ACC112 (cell line): ENCODE measurements around the gene PANK3.
"Not testable (repeated sequence)": the region's sequence is repeated elsewhere in the genome, so short reads cannot be mapped to it uniquely, and the experiment has no call there.

ENCODE experiments used
- H2AFZ ChIP-seq: fragments of 200-600 bp; sonication (generic); one replicate; pipeline ENCODE4 v1.6.0; 2017; ENCODE audit warnings: antibody characterized with exemption, low read length; ENCODE audit not compliant: unreplicated experiment
- H3K27ac ChIP-seq: fragments of 200-600 bp; sonication (generic); 2 replicates; pipeline ENCODE4 v1.5.1; 2014; ENCODE audit warnings: low read depth, mild to moderate bottlenecking, antibody characterized with exemption, low read length, moderate library complexity
- H3K27me3 ChIP-seq: fragments of 200-600 bp; sonication (generic); 2 replicates; pipeline ENCODE4 v1.6.1; 2014; ENCODE audit warnings: mild to moderate bottlenecking, antibody characterized with exemption, low read length, moderate library complexity, mixed read lengths; ENCODE audit not compliant: insufficient read depth
- H3K36me3 ChIP-seq: fragments of 200-600 bp; sonication (generic); 2 replicates; pipeline ENCODE4 v1.6.1; 2016; ENCODE audit warnings: mild to moderate bottlenecking, antibody characterized with exemption, low read length, moderate library complexity, mixed read lengths; ENCODE audit not compliant: insufficient read depth
- H3K4me1 ChIP-seq: fragments of 200-600 bp; sonication (generic); one replicate; pipeline ENCODE4 v1.6.1; 2016; ENCODE audit warnings: low read length, mixed read lengths; ENCODE audit not compliant: insufficient read depth, unreplicated experiment, control insufficient read depth
- H3K4me3 ChIP-seq: fragments of 200-600 bp; sonication (generic); 2 replicates; pipeline ENCODE4 v1.5.1; 2014; ENCODE audit warnings: mild to moderate bottlenecking, low read depth, low read length
- H3K79me2 ChIP-seq: fragments of 200-600 bp; sonication (generic); one replicate; pipeline ENCODE4 v1.6.0; 2016; ENCODE audit warnings: low read length; ENCODE audit not compliant: control insufficient read depth, unreplicated experiment, insufficient read depth

Gene PANK3

GRCh38 chr5:168579488-168580226 is 489 bp upstream of the PANK3 start:
- Histone ChIP-seq H3K27me3 (no peaks in the 10 kb centered on the region), H3K4me1 (peaks cover 18% of the 10 kb centered on the region), H3K27ac (peak overlapping the region; percentile 87), H3K36me3 (0 out of 2 replicates have a peak, but pooled peaks cover 7% of the 10 kb centered on the region), H3K79me2 (peaks cover 42% of the 10 kb centered on the region), H2AFZ (peak overlapping the region; percentile 99), H3K4me3 (peak overlapping the region; percentile 79)

DNA sequence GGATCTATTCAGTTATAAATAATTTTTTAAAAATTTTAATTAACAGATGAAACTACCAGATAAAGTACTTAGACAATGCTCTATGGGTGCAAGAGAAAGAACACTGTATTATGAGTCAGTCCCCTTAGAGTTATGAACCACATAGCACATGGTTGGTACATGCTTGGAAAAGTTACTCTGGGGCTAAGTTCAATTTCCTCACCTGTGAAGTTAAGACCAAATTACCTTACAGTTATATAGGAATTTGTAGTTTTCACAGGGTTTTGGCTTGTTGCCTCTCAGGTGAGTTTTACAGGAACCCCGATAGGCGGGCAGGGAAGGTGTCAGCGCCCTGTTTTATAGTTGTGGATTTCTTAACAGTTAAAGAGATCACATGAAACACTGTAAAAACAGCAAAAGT is 1.2 kb downstream of the PANK3 start:
- Histone ChIP-seq H3K4me1 (peaks cover 18% of the 10 kb centered on the region), H3K27ac (no peak overlapping the region), H3K4me3 (peak overlapping the region; percentile 79), H3K36me3 (0 out of 2 replicates have a peak, but pooled peaks cover 7% of the 10 kb centered on the region), H3K27me3 (no peaks in the 10 kb centered on the region), H2AFZ (no peak overlapping the region), H3K79me2 (peaks cover 50% of the 10 kb centered on the region)

DNA sequence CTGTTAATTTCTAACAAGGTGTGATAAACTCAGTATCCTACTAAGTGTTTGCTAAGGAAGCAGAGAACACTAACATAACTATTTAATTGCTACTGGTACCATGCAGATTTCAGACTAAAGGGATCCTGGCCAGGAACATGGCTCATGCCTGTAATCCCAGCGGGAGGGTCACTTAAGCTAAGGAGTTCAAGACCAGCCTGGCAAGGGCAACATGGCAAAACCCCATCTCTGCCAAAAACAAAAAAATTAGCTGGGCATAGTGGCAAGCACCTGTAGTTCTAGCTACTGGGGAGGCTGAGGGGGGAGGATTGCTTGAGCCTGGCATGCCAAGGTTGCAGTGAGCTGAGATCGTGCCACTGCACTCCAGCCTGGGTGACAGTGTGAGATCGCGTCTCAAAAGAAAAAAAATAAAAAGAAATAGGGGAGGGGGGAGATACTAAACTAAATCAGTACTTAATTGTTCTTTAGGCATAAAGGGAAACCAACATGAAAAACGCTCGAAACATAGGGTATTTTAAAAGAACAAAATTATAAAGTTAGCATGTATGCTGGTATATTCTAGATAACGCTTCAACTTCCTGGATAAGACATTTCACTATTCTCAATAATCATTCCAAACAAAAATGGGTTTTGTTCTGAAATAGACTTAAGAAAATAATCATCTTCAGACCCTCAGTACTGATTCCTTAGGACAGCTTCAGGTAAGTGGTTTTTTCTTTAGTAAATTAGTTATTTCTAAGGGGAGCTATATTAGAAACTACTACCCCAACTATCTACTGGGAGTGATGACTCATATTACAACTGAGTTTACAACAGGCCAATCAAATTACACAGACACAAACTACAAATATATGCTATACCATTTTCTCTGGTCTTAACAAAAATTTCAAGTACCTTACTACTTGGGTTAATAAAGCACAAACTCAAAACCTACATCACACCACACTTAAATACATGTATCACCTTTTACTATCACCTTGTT is 3.5 kb downstream of the PANK3 start:
- Histone ChIP-seq H2AFZ (no peak overlapping the region), H3K4me1 (peaks cover 18% of the 10 kb centered on the region), H3K79me2 (peaks cover 70% of the 10 kb centered on the region), H3K27me3 (no peaks in the 10 kb centered on the region), H3K4me3 (no peak overlapping the region), H3K36me3 (0 out of 2 replicates have a peak, but pooled peaks cover 7% of the 10 kb centered on the region), H3K27ac (no peak overlapping the region)

DNA sequence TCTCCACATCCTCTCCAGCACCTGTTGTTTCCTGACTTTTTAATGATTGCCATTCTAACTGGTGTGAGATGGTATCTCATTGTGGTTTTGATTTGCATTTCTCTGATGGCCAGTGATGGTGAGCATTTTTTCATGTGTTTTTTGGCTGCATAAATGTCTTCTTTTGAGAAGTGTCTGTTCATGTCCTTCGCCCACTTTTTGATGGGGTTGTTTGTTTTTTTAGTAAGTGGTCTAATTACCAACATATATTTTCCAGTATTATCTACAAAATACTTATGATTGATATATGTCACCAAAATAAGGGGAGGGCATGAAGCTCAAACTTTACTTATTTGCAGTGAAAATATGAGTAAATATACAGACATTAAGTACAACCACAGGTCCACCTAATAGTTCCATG is 5.0 kb downstream of the PANK3 start:
- H3K27me3 ChIP-seq, H3K27ac ChIP-seq, H2AFZ ChIP-seq, H3K4me3 ChIP-seq, H3K36me3 ChIP-seq: not testable (repeated sequence)
- Histone ChIP-seq H3K79me2 (peaks cover 83% of the 10 kb centered on the region), H3K4me1 (peaks cover 13% of the 10 kb centered on the region)

GRCh38 chr5:168573663-168574062 is 5.5 kb downstream of the PANK3 start:
- H3K27me3 ChIP-seq, H3K4me3 ChIP-seq, H2AFZ ChIP-seq, H3K27ac ChIP-seq, H3K36me3 ChIP-seq: not testable (repeated sequence)
- H3K4me1 ChIP-seq, result peaks cover 13% of the 10 kb centered on the region
- H3K79me2 ChIP-seq, result peaks cover 80% of the 10 kb centered on the region

DNA sequence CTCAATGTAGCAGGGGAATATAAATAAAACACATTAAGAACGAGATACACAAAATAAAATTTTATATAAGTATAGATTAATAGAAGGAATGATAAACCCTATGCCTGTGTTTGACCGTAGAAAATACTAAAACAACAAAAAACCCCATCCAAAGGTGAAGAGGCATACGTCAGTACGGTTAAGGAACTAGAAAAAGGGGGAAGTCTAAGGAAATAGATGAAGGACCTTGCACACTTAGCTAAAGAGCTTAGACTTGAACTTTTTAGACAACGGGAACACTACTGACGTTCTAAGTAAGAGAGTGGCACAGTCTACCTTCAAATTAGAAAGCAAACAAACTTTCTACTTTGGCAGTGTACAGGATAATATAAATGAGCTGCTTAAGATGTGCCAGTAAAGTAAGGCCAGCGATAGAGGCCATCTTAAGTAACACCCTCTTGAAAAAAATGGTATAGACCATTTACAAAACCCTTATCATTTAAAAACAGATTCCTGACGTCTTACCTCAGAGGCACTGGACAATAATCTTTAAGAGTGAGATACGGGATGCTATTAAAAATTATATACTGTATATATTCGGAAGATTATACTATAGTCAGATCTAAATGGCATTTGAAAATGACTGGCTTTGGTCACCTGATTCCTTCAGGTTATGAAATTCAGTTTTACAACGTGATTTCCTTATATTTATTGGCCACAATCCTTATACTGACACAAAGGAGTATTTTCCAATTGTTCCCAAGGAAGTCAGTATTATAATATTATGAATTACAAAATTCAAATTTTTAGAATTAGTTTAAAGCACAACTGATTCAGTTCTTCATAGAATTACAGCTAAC is 8.5 kb downstream of the PANK3 start:
- H3K79me2 ChIP-seq, result peaks cover 69% of the 10 kb centered on the region
- no peak overlapping the region for H3K27ac ChIP-seq
- H3K27me3 ChIP-seq, result no peaks in the 10 kb centered on the region
- H3K4me1 ChIP-seq, result no peaks in the 10 kb centered on the region
- no peak overlapping the region for H3K4me3 ChIP-seq
- H3K36me3 ChIP-seq, result peaks cover 25% of the 10 kb centered on the region
- no peak overlapping the region for H2AFZ ChIP-seq

DNA sequence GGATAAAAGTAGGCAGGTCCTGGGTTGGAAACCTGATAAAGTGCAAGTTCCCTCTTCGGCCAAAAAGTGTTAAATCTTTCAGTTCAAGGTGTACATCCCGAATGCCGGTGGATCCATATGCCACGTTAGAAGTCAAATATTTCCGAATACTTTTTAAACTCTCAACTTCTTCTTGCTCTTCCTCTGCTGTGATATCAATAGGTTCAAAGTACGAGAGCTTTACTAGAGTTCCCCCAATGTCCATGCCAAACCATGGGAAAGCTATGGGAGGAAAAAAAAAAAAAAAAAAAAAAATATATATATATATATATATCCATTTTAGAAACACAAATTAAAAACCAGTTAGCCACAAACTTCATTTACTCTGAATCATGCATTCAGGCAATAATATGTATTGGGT is 10.4 kb downstream of the PANK3 start:
- Histone ChIP-seq H2AFZ (no peak overlapping the region), H3K27me3 (no peaks in the 10 kb centered on the region), H3K4me3 (no peak overlapping the region), H3K36me3 (peaks cover 25% of the 10 kb centered on the region), H3K79me2 (peaks cover 52% of the 10 kb centered on the region), H3K4me1 (no peaks in the 10 kb centered on the region), H3K27ac (no peak overlapping the region)

DNA sequence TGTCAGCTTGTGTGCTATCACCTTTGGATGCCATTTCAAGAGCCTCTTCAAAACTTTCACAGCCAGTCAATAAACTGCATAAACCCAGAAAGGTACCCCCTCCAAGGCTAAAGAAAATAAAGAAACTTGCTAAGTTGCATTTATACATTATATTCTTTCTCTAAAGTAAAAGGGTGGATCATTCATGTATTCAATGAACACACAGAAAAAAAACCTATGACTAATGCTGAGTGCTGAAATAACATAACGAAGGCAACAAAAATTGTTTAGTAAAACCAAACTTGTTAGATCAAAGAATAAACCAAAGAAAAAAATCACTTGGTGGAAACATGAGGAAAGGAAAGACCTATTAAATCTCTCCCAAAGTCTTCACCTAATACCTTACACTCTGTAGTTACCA is 15.2 kb downstream of the PANK3 start:
- Histone ChIP-seq H3K4me1 (no peaks in the 10 kb centered on the region), H3K36me3 (peaks cover 48% of the 10 kb centered on the region), H3K79me2 (peaks cover 19% of the 10 kb centered on the region)

GRCh38 chr5:168562279-168562678 is 16.9 kb downstream of the PANK3 start:
- Histone ChIP-seq H3K4me3 (no peak overlapping the region), H3K27me3 (no peaks in the 10 kb centered on the region), H3K79me2 (peaks cover 7% of the 10 kb centered on the region), H3K36me3 (peaks cover 39% of the 10 kb centered on the region), H2AFZ (no peak overlapping the region), H3K27ac (no peak overlapping the region), H3K4me1 (no peaks in the 10 kb centered on the region)

More for the DNA sequence above, 15.2 kb downstream of the PANK3 start:
- H3K4me3 ChIP-seq, result no peak overlapping the region
- no peaks in the 10 kb centered on the region for H3K27me3 ChIP-seq
- H2AFZ ChIP-seq, result no peak overlapping the region
- H3K27ac ChIP-seq, result no peak overlapping the region

- Histone ChIP-seq H3K27me3 (no peaks in the 10 kb centered on the region), H2AFZ (no peak overlapping the region), H3K4me1 (peaks cover 5% of the 10 kb centered on the region), H3K4me3 (no peak overlapping the region), H3K27ac (no peak overlapping the region), H3K79me2 (peaks cover 2% of the 10 kb centered on the region), H3K36me3 (peaks cover 38% of the 10 kb centered on the region)
Observed at GRCh38 chr5:168557389-168557788, 21.8 kb downstream of the PANK3 start.
